ENCODE measurements around the gene TTC23L.
A peak's percentile ranks its signal among the peaks of the same experiment; 100 is the strongest.
"Not testable (repeated sequence)": the region's sequence is repeated elsewhere in the genome, so short reads cannot be mapped to it uniquely, and the experiment has no call there.

The TTC23L gene, protein sequence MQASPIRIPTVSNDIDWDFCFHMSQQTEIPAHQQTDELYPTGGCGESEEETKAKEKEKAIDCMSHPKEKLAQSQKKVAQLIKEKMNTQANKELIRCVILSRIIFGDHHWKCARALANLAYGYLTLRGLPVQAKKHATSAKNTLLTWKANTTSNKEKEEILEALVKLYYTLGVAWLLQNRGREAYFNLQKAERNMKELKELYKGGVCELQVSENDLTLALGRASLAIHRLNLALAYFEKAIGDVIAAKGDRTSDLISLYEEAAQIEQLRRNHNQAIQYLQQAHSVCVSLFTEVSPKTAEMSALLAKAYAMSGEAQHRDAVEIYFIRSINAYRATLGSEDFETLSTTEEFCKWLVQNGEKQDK

DNA sequence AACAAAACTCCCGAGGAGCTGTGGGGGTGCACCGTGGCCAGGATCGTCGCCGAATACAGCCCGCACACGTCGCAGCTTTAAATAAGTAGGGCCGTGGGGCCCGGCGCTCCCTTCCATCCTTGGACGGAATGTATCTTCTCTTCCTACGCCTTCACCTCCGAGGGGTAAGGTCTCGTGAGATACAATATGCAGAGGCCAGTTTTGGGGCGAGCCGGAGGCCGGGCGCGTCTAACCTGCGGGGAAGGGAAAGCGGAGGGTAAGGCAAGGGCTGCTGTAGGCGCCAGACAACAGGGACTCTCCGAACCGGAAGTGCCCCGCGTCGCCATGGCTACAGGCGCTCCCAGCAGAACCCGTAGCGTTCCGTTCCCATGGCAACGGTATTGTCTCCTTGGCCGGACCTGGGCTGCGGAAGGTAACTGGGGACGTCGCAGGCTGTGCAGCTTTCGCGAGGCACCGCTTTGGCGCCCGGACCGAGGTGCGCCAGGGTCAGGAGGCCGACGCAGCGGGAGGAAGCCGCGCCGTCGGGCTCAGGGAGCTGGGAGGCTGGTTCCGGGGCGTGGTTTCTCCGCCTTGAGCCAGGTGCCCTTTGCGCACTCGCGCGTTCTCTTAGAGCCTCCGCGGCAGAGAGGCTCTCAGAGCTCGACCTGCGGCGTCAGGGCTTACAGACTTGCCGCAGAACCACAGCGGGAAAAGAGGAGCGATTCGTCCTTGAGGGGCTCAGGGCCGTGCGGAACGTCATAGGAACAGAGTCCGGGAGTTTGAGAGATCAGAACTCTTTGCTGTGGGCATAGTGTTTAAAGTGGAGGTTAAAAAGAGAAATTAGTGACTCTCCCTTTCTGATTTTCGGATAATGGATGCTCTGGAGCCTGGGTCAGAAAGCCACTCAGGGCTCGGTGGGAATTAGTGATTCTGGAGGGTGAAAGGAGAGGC lies at the start of gene TTC23L:
TTC23L (plus strand) TSS at position 380 of the 930 bp plus-strand sequence. CDS start 1,508 bp downstream, outside the sequence.
- DNase-seq (ENCODE audit: low read depth, low spot score): peak; percentile 97

DNA sequence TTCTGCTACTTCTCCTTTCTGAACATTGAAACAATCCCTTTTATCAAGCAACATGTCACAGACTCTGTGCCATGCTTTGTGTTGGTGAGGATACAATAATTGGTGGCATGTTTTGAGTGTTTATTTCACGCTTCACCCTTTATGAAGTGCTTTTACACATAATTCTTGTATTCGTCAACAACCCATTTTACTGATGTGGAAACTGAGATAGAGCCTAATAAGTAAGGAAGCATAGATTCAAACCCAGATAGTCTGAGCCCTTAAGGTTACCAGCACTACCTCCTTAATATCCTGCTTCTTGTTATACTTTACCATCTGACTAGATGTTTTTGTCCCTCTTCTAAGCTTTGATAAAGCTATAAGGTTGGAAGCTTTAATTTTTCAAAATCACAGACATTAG lies 49.3 kb upstream of the TTC23L start:
- DNase-seq (ENCODE audit: low read depth, low spot score): no peak

DNA sequence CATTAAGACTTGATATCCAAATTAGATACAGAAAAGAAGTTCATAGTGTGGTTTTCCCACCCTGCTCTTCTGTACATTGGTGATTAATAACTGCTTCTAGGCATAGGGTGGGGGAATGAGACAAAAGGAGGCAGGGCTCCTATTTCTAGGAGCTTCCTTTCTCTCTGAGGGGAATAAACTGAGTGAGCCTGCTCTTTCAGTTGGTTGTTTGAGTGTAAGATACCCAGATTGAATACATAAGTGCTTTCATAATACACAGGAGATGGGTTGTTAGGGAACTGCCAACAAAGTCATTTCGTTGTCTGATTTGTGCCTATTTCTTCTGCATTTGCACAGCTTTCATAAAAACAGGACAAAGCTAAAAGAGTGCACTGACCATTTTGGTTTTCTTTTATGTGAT lies 48.9 kb upstream of the TTC23L start:
- no peak for DNase-seq (ENCODE audit: low read depth, low spot score)

DNA sequence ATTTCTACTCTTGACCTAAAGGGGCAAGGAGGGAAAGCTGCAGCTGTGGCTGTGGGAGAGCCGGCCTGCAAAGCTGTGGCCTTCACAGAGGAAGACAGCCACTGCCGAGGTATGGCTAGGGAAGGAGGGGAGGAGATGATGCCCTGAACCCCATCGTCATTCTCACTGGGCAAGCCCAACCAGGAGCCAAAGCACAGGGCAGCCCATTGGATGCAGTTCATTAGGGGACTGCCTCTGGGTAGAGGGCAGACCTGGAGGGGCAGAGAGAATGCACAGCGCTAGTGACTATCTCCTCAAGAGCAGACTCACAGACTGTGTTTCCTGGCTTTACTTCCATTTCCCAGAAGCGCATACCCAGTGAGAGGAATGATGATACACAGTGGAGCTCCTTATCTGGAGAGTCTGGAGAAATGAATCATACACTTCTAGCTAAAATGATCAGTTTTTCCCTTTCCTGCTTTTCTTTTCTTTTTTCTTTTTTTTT lies 47.2 kb upstream of the TTC23L start:
- DNase-seq (ENCODE audit: low read depth, low spot score): no peak

DNA sequence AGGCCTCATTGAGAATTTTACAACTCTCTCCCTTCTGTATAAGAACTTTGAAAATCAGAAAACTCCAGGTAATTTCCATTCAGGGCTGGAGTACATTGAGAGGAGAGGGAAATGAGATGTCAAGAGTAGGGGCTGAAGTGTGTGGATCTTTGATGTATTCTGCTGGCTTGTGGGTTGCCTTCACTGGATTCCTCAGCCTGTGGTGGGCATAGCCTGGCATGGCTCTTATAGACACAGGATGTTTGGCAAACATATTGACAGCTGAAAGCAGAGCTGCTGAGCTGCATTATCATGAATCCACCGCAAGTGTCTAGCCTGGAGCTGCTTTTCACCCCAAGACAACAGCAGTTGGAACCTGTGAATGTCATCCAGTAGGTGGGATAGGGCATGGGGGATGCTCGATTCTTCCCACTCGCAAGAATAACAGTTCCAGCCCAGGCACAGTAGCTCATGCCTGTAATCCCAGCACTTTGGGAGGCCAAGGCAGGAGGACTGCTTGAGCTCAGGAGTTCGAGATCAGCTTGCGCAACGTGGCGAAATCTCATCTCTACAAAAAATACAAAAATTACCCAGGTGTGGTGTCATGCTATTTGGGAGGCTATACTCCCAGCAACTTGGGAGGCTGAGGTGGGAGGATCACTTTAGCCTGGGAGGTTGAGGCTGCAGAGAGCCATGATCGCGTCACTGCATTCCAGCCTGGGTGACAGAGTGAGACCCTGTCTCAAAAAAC lies 36.0 kb upstream of the TTC23L start:
- no peak for DNase-seq (ENCODE audit: low read depth, low spot score)

DNA sequence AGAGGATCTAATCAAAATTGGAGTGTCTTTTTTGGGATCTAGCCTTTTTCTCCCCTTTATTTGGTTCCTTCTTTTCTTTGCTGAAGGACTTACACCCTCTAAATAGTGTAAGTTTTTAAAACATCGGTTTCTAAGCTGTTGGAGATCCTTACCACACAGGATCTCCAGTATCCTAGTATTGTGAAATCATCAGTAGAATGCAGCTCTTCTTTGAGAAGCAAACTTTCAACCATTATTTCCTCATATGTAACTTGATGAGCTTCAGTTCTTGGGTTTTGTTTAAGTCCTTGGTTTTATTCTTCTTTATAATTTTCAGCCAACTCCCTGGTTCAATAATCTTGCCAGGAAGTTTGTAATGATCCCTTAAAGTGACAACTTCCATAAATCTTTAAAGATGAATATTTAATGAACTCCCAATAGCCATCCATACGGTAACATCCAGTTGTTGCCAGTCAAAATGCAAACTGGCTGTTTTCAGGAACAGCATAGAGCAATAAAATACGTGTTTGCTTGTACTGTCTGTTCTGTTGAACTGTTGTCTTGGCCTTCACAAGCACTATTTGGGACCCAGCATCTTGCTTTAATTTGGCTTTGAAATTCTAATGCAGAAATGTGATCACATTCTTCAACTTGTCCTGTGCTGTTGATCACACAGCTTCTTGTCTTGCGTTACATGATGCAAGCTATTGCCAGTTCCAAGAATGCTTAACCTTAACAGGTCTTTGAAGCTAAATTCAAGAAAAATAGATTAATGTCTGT lies 34.8 kb upstream of the TTC23L start:
- DNase-seq (ENCODE audit: low read depth, low spot score): no peak

DNA sequence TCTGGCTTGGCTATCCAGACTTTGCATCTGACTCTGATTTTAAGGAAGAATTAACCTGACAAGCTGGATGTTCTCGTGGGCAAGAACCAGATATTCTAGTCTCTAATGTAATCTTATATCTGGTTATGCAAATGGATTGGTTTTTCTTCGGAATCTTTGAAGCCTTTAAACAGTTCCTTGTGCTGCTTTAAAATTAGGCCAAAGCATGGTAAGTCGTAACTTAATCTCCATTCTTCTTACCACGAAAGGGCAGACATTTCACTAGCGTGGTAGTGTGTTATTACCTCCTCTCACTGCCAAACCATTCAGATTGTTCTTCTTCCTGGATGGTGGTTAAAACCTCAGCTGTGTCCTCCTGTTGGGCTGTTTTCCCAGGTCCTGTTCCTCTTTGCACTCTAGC lies 34.1 kb upstream of the TTC23L start:
- DNase-seq (ENCODE audit: low read depth, low spot score): no peak

DNA sequence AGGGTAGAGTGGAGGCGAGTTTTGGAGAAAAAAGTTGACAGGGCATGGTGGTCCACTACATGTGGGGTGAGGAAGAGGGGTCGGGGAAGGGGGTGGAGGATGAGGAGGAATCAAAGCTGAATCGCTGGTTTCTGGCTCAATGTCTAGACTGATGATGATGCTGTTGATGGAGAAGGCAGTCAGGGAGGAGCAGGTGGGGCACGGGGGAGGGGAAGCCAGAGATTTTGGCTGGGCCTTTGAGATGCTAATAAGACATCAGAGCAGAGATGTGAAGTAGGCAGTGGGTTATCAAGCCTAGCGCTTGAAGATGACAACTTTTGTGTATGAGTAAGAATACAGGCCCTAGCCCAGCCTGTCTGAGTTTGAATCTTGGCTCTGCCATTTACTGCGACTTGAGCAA lies 32.4 kb upstream of the TTC23L start:
- DNase-seq (ENCODE audit: low read depth, low spot score): no peak

DNA sequence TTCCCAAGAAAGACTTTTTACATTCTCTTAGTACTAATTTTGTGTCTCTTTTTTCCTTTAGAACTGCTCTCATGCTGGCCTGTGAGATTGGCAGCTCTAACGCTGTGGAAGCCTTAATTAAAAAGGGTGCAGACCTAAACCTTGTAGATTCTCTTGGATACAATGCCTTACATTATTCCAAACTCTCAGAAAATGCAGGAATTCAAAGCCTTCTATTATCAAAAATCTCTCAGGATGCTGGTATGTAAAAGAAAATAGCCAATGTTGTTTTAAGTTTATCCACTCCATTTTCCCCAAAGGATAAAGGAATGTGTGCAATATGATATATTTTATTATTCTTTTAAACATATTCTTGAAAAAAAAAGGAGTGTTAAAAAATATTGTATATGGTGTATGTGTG lies 27.3 kb upstream of the TTC23L start:
- DNase-seq (ENCODE audit: low read depth, low spot score): no peak

DNA sequence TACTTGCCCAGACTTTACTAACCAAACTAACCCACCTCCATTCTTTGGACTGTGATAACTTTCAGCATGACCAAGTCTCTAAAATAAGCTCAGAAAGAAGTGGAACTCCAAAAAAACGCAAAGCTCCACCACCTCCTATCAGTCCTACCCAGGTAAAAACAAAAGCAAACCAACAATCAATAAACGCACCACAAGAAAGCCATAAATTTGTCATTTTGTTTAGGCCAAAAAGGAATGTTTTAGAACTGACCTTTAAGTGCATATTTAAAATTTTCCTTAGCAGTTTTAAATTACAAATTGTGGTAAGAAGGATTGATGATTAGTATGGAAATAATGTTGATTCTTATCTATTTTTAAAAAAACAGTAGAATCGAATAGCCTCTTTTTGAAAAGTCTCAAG lies 25.5 kb upstream of the TTC23L start:
- DNase-seq (ENCODE audit: low read depth, low spot score): no peak

DNA sequence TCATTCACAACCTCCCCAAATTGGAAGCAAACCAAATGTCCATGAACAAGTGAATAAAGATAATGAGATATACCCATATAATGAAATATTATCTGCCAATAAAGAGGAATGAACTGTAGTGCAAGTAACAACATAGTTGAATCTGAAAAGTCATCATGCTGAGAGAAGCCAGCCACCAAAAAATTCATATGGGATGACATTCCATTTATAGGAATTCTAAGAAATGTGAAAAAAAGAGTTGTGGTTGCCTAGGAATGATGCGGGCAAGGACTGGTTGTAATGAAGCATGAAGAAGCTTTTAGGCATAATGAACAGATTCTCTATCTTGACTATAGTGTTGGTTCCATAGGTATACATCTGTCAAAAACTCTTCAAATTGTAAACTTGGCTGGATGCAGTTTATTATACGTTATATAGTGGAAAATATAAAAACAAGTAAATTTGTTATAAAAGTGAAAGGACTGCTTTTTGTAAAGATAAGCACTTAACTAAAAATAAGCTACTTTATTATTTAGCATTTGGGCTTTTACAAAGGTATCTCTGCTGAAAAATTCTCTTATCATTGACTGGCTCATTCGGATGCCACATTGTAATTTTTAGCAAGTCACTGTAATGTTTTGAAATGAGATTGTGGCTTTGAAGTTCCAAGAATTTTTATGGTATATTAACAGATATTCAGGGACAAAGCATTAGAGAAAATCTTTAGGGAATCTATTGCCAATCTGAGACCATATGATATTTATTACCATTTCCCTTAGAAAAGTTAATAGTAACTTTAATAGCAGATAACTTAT lies 21.2 kb upstream of the TTC23L start:
- no peak for DNase-seq (ENCODE audit: low read depth, low spot score)

DNA sequence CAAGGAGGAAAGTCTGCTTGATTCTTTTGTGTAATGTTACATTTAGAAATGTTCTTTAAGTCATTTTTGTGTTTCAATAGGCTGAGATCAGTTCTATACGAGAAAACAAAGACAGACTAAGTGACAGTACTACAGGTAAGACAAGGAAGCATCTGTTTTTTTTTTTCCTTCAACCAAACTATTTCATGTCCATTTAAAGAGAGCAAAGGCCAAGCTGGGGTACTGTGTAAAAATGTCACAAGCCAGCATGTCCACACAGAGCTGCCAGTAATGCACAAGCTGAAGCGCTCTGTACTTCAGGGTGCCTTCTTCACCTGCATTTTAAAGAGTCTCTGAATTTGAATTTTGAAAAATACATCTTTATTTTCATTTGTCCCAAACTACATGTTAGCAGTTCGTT lies 20.2 kb upstream of the TTC23L start:
- DNase-seq (ENCODE audit: low read depth, low spot score): no peak

DNA sequence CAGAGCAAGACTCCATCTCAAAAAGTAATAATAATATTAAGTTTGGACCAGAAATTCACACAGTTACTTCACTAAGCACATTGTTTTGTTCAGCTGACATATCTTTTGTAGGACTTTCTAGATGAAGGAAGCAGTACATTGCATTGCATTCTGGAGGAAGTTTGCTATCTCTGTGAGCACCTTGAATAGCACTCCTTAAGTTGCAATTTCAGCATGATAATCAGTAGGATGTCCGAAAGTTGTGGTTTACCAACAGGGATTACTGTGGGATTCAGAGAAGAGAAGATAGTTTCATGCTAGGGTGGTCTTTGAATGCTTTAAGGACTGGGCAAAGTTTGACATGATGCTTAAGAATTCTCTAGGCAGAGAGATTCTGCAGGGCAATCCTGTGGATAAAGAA lies 18.4 kb upstream of the TTC23L start:
- DNase-seq (ENCODE audit: low read depth, low spot score): no peak

DNA sequence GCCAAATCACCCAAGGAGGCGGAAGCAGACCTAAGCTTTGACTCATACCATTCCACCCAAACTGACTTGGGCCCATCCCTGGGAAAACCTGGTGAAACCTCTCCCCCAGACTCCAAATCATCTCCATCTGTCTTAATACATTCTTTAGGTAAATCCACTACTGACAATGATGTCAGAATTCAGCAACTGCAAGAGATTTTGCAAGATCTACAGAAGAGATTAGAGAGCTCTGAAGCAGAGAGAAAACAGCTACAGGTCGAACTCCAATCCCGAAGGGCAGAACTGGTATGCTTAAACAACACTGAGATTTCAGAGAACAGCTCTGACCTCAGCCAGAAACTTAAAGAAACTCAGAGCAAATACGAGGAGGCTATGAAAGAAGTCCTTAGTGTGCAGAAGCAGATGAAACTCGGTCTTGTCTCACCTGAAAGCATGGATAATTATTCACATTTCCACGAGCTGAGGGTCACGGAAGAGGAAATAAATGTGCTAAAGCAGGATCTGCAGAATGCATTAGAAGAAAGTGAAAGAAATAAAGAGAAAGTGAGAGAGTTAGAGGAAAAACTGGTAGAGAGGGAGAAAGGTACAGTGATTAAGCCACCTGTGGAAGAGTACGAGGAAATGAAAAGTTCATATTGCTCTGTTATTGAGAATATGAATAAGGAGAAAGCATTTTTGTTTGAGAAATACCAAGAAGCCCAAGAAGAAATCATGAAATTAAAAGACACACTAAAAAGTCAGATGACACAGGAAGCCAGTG lies 15.8 kb upstream of the TTC23L start:
- DNase-seq (ENCODE audit: low read depth, low spot score): no peak

DNA sequence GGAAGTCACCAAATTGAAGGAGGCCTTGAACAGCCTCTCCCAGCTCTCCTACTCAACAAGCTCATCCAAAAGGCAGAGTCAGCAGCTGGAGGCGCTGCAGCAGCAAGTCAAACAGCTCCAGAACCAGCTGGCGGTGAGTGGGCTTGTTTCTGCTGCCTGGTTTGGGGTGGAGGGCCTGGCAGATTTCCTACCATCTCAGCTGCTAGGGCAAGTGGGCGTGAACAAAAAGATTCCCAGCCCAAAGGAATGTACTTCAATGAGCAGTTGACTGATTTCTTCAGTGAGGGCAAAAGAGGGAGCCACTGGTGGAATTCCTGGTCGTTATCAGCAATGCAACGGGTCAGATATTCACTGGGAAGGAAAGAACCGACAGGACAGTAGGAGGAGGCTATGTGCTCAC lies 12.6 kb upstream of the TTC23L start:
- no peak for DNase-seq (ENCODE audit: low read depth, low spot score)

DNA sequence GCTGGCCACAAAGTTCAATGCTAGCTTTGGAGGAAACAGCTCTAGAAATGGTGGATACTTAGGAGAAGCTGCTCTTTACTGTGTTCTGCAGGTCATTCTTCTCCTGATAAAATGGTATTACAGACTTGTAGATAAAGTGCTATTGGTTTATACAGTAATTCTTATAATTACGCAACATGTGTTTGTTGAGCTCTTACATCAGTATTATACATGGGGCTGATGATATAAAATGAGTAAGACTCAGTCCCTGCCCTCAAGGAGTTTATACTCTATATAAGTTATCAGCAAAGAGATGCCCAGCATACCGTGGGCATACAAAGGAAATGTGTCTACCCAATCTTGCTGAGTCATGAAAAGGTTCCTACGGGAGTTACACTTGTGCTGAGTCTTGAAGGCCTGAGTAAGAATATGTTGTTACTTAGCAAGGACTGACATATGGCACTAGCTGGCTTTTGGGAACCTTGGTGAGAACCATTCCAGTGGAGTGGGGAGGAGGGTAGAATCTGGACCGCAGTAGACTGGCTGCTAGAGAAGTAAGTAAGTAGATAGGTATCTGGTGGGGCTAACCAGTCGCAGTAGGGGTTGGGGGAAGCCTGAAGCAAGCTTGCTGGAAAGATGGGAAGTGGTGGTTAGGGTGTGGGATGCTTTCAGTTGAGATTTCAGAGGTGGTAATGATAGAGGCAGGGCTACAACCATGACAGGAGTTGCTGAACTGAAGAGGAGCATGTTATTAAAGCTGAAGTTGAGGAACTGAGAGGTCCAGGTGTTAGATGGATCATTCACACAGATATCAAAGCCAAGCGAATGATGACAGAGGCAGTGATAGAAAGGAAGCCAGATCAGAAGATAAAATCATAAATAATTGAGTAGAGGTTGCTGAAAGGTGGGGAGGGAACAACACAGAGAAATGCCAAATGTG lies 11.1 kb upstream of the TTC23L start:
- DNase-seq (ENCODE audit: low read depth, low spot score): no peak

DNA sequence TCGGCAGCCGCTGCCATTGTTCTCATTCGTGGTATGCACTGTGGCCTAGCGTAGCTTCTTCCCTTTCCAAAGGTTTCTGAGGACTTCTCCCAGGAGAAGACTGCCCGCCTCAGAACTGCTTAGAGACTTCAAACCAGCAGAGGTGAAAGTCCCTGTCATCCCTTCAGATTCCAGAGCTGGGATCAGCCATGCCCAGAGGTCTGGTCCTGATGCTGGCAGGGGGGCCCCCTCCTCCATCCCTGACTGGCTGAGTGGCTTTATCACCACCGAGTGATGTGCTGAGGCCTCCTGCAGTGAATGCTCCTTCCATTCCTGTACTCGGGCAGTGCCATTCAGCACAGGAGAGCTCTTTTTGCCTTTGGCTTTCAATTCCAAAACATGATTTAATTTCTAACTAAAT lies 8.1 kb upstream of the TTC23L start:
- DNase-seq (ENCODE audit: low read depth, low spot score): not testable (repeated sequence)

DNA sequence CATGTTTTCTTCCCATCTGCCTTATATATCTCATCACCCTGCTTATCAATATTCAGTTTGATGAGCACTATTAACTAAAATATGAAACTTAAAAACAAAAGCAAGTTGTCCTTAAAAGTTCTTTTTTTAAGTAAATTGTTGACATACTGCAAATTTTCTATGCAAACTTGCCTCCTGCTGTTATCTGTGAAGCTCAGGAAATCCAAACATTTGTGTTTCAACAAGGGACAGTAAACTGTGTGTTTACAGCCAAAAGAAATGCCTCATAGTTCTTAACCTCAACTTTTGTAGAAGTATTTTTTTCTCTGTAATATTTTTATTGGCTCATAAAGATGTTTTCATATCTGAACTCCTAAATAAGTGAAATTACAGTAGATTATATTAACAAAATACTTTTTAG lies 7.7 kb upstream of the TTC23L start:
- DNase-seq (ENCODE audit: low read depth, low spot score): no peak

DNA sequence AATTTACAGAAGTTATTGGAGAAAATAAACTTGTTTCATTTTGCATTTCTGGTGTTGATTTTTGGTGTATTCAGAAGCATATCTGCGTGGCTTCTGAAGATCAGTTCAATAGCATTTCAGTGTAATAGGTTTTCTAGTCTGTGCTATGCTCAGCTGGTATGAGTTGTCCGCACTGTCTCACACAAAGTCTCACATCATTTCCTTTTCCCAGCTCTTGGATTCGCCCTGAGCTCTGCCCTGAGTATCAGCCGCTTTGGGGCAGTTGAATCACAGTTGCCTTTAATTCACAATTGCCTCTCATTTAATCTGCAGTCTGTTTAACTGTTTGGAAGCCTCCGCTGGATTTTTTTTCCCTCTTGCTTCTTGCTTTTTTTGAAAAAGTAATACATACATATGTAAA lies 6.4 kb upstream of the TTC23L start:
- no peak for DNase-seq (ENCODE audit: low read depth, low spot score)
